ENCODE data around the gene BAIAP3.

Gene BAIAP3

GRCh38 chr16:1338855-1339675 lies 5.6 kb downstream of the BAIAP3 start:
- Histone ChIP-seq H4K5ac (ENCODE audit: low read length) (no peak overlapping the region), H3K36me3 (ENCODE audit: control insufficient read depth, insufficient read depth, low read length) (no peaks in the 10 kb centered on the region), H3K18ac (ENCODE audit: low read length) (no peak overlapping the region), H3K9ac (ENCODE audit: low read length) (no peak overlapping the region), H3K23ac (ENCODE audit: low read length) (no peak overlapping the region), H4K8ac (ENCODE audit: low read depth, low read length) (no peak overlapping the region), H3K4ac (ENCODE audit: low read depth, low read length) (no peak overlapping the region), H3K4me1 (ENCODE audit: control insufficient read depth, low read depth, low read length) (no peaks in the 10 kb centered on the region), H2BK15ac (replicated peaks; ENCODE audit: low read depth) (no peak overlapping the region), H2BK120ac (ENCODE audit: low read depth, low read length) (no peak overlapping the region), H3K27ac (ENCODE audit: low read depth, low read length) (no peak overlapping the region), H3K4me2 (ENCODE audit: low read length) (no peak overlapping the region), H2BK5ac (ENCODE audit: low read length) (no peak overlapping the region), H3K27me3 (ENCODE audit: insufficient read depth, low read length, poor library complexity) (peaks cover 6% of the 10 kb centered on the region), H3K79me2 (ENCODE audit: control insufficient read depth, insufficient read depth, low read length) (no peaks in the 10 kb centered on the region), H2AK5ac (ENCODE audit: low read length) (no peak overlapping the region), H3K4me3 (ENCODE audit: low read length) (no peak overlapping the region), H3K56ac (ENCODE audit: low read length) (no peak overlapping the region), H3K79me1 (ENCODE audit: low read length) (no peaks in the 10 kb centered on the region)
- no peak for DNase-seq
- WGBS (ENCODE audit: extremely low coverage, insufficient coverage, low lambda C conversion rate) = no CpG with 5 or more reads among the region's 31 CpGs

GRCh38 chr16:1340730-1341494 lies 7.5 kb downstream of the BAIAP3 start:
- no peaks in the 10 kb centered on the region for H3K79me2 ChIP-seq (ENCODE audit: control insufficient read depth, insufficient read depth, low read length)
- H4K8ac ChIP-seq (ENCODE audit: low read depth, low read length) = no peak overlapping the region
- H3K27me3 ChIP-seq (ENCODE audit: insufficient read depth, low read length, poor library complexity) = no peaks in the 10 kb centered on the region
- WGBS (ENCODE audit: extremely low coverage, insufficient coverage, low lambda C conversion rate) = no CpG with 5 or more reads among the region's 36 CpGs
- DNase-seq = no peak
- no peak overlapping the region for H2BK15ac ChIP-seq (replicated peaks; ENCODE audit: low read depth)
- H3K4me2 ChIP-seq (ENCODE audit: low read length) = no peak overlapping the region
- H2BK5ac ChIP-seq (ENCODE audit: low read length) = no peak overlapping the region
- H3K36me3 ChIP-seq (ENCODE audit: control insufficient read depth, insufficient read depth, low read length) = no peaks in the 10 kb centered on the region
- no peak overlapping the region for H3K18ac ChIP-seq (ENCODE audit: low read length)
- H3K23ac ChIP-seq (ENCODE audit: low read length) = no peak overlapping the region
- H4K5ac ChIP-seq (ENCODE audit: low read length) = no peak overlapping the region
- H3K4ac ChIP-seq (ENCODE audit: low read depth, low read length) = no peak overlapping the region
- H3K9ac ChIP-seq (ENCODE audit: low read length) = no peak overlapping the region
- no peaks in the 10 kb centered on the region for H3K4me1 ChIP-seq (ENCODE audit: control insufficient read depth, low read depth, low read length)
- no peak overlapping the region for H3K56ac ChIP-seq (ENCODE audit: low read length)
- H2AK5ac ChIP-seq (ENCODE audit: low read length) = no peak overlapping the region
- no peak overlapping the region for H3K27ac ChIP-seq (ENCODE audit: low read depth, low read length)
- no peak overlapping the region for H3K4me3 ChIP-seq (ENCODE audit: low read length)
- H2BK120ac ChIP-seq (ENCODE audit: low read depth, low read length) = no peak overlapping the region
- no peaks in the 10 kb centered on the region for H3K79me1 ChIP-seq (ENCODE audit: low read length)

GRCh38 chr16:1341495-1342420 lies 8.3 kb downstream of the BAIAP3 start:
- no peak overlapping the region for H3K27ac ChIP-seq (ENCODE audit: low read depth, low read length)

GRCh38 chr16:1342526-1343427 lies 9.3 kb downstream of the BAIAP3 start:
- no peak overlapping the region for H3K4me3 ChIP-seq (ENCODE audit: low read length)
- no peaks in the 10 kb centered on the region for H3K79me1 ChIP-seq (ENCODE audit: low read length)
- peak overlapping the region; percentile 35 for H3K4me2 ChIP-seq (ENCODE audit: low read length)
- H3K4me1 ChIP-seq (ENCODE audit: control insufficient read depth, low read depth, low read length) = no peaks in the 10 kb centered on the region
- WGBS (ENCODE audit: extremely low coverage, insufficient coverage, low lambda C conversion rate) = no CpG with 5 or more reads among the region's 49 CpGs
- H3K36me3 ChIP-seq (ENCODE audit: control insufficient read depth, insufficient read depth, low read length) = no peaks in the 10 kb centered on the region
- DNase-seq = peak; percentile 98
- no peak overlapping the region for H3K56ac ChIP-seq (ENCODE audit: low read length)
- no peak overlapping the region for H2BK120ac ChIP-seq (ENCODE audit: low read depth, low read length)
- H2BK5ac ChIP-seq (ENCODE audit: low read length) = no peak overlapping the region
- no peak overlapping the region for H3K9ac ChIP-seq (ENCODE audit: low read length)
- no peak overlapping the region for H4K5ac ChIP-seq (ENCODE audit: low read length)
- no peak overlapping the region for H3K4ac ChIP-seq (ENCODE audit: low read depth, low read length)
- no peaks in the 10 kb centered on the region for H3K79me2 ChIP-seq (ENCODE audit: control insufficient read depth, insufficient read depth, low read length)
- H3K23ac ChIP-seq (ENCODE audit: low read length) = no peak overlapping the region
- no peak overlapping the region for H2BK15ac ChIP-seq (replicated peaks; ENCODE audit: low read depth)
- no peak overlapping the region for H3K18ac ChIP-seq (ENCODE audit: low read length)
- no peak overlapping the region for H2AK5ac ChIP-seq (ENCODE audit: low read length)
- H4K8ac ChIP-seq (ENCODE audit: low read depth, low read length) = no peak overlapping the region
- H3K27ac ChIP-seq (ENCODE audit: low read depth, low read length) = no peak overlapping the region
- no peaks in the 10 kb centered on the region for H3K27me3 ChIP-seq (ENCODE audit: insufficient read depth, low read length, poor library complexity)

More at GRCh38 chr16:1341495-1342420, 8.3 kb downstream of the BAIAP3 start:
- Histone ChIP-seq H2BK120ac (ENCODE audit: low read depth, low read length) (no peak overlapping the region), H3K4me2 (ENCODE audit: low read length) (no peak overlapping the region), H3K9ac (ENCODE audit: low read length) (no peak overlapping the region), H3K4ac (ENCODE audit: low read depth, low read length) (no peak overlapping the region), H3K18ac (ENCODE audit: low read length) (no peak overlapping the region), H3K36me3 (ENCODE audit: control insufficient read depth, insufficient read depth, low read length) (no peaks in the 10 kb centered on the region), H4K5ac (ENCODE audit: low read length) (no peak overlapping the region), H2AK5ac (ENCODE audit: low read length) (no peak overlapping the region), H3K4me3 (ENCODE audit: low read length) (no peak overlapping the region), H3K23ac (ENCODE audit: low read length) (no peak overlapping the region), H3K79me2 (ENCODE audit: control insufficient read depth, insufficient read depth, low read length) (no peaks in the 10 kb centered on the region), H4K8ac (ENCODE audit: low read depth, low read length) (no peak overlapping the region), H2BK5ac (ENCODE audit: low read length) (no peak overlapping the region), H2BK15ac (replicated peaks; ENCODE audit: low read depth) (no peak overlapping the region), H3K56ac (ENCODE audit: low read length) (no peak overlapping the region), H3K27me3 (ENCODE audit: insufficient read depth, low read length, poor library complexity) (no peaks in the 10 kb centered on the region), H3K4me1 (ENCODE audit: control insufficient read depth, low read depth, low read length) (no peaks in the 10 kb centered on the region), H3K79me1 (ENCODE audit: low read length) (no peaks in the 10 kb centered on the region)
- no CpG with 5 or more reads among the region's 39 CpGs for WGBS (ENCODE audit: extremely low coverage, insufficient coverage, low lambda C conversion rate)
- DNase-seq = no peak

Data from mesendoderm (in vitro differentiated cells).